ENCODE measurements around the gene MCTP1.

The MCTP1 gene

DNA sequence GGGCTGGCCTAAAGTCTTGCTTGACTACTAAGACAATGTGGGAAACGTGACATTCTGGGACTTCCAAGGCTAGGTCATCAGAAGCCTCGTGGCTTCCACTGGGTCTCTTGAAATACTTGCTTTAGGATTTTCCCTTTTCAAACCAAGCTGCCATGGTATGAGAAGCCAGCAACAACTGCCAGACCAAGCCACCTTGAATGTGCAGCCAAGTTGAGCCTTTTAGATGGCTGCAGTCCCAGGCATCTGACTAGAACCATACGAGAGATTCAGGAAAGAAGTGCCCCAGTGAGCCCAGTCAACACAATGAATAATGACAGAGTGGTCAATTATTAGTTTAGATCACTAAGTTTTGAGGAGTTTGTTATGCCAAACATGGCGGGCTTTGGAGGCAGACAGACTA lies 523.1 kb downstream of the MCTP1 start:
- H3K36me3 Mint-ChIP-seq (ENCODE audit: low read depth), result no peaks in the 10 kb centered on the region
- no peak overlapping the region for H3K27ac Mint-ChIP-seq
- H3K9me3 Mint-ChIP-seq, result no peaks in the 10 kb centered on the region
- no peak overlapping the region for H3K4me3 Mint-ChIP-seq
- peaks cover 10% of the 10 kb centered on the region for H3K27me3 Mint-ChIP-seq
- H3K4me1 Mint-ChIP-seq (ENCODE audit: low read depth), result no peaks in the 10 kb centered on the region

DNA sequence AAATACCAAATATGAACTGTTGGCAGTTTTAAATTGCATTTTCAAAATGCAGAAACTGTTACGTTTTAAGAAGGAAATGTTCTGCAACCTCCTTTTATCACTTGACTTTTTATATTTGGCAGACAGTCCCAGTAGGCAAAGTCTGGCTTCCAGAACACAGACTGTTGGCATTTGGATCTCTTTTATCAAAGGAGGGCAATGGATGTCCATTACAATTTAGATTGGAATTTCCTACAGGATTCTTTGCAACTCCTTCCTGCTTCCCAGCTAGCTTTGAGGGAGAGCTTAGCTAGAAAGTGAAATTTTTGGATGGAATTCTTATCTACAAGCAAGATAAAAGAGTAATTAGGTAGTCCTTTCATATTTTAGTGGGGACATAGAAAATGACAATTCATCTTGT lies 523.8 kb downstream of the MCTP1 start:
- H3K36me3 Mint-ChIP-seq (ENCODE audit: low read depth), result no peaks in the 10 kb centered on the region
- H3K4me1 Mint-ChIP-seq (ENCODE audit: low read depth), result no peaks in the 10 kb centered on the region
- H3K4me3 Mint-ChIP-seq, result no peak overlapping the region
- H3K9me3 Mint-ChIP-seq, result no peaks in the 10 kb centered on the region
- peaks cover 10% of the 10 kb centered on the region for H3K27me3 Mint-ChIP-seq
- no peak overlapping the region for H3K27ac Mint-ChIP-seq

DNA sequence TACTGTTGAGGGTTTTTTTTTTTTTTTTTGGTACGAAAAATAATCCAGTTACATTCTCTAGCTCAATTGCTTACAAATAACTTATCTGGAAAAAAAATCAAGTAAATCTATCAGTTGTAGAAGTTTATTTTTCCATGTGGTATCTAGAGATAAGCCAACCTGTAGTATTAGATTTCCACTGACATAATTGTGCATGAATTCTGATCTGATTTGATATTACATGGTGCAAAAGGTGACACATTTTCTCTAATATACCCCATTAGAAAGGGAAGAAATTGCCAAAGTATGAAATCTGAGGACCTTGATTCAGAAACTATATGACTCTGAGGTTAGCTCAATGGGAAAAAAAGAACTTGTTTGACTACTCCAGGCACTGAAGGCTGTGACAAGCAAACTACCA lies 524.9 kb downstream of the MCTP1 start:
- Mint-ChIP-seq H3K27ac (no peak overlapping the region), H3K4me1 (ENCODE audit: low read depth) (no peaks in the 10 kb centered on the region), H3K27me3 (peaks cover 7% of the 10 kb centered on the region), H3K9me3 (no peaks in the 10 kb centered on the region), H3K36me3 (ENCODE audit: low read depth) (no peaks in the 10 kb centered on the region), H3K4me3 (no peak overlapping the region)

- Mint-ChIP-seq H3K9me3 (no peaks in the 10 kb centered on the region), H3K4me1 (ENCODE audit: low read depth) (no peaks in the 10 kb centered on the region), H3K27ac (no peak overlapping the region), H3K4me3 (no peak overlapping the region), H3K27me3 (no peaks in the 10 kb centered on the region), H3K36me3 (ENCODE audit: low read depth) (no peaks in the 10 kb centered on the region)
These were observed 525.9 kb downstream of the MCTP1 start for GRCh38 chr5:94759022-94759421.

DNA sequence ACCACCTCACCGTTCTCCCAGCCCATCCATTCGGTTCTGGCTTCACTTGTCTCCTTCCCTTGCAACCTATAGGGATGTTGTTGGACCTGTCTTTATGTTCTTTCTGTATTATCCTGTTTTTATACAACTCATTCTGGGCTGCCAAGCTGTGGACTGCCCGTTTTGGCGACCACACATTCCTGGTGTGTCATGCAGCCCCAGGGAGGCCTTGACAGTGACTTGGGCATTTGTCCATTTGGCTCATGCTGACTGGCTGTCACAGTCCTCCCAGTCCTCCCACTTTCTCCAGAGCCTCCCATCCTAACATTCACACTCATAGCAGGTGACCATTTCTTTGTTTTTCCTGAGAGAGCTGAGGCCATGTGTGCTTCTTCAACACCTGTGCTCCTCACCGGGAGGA lies 530.1 kb downstream of the MCTP1 start:
- H3K9me3 Mint-ChIP-seq, result no peaks in the 10 kb centered on the region
- no peak overlapping the region for H3K27ac Mint-ChIP-seq
- H3K27me3 Mint-ChIP-seq, result peaks cover 5% of the 10 kb centered on the region
- no peaks in the 10 kb centered on the region for H3K4me1 Mint-ChIP-seq (ENCODE audit: low read depth)
- no peak overlapping the region for H3K4me3 Mint-ChIP-seq
- no peaks in the 10 kb centered on the region for H3K36me3 Mint-ChIP-seq (ENCODE audit: low read depth)

DNA sequence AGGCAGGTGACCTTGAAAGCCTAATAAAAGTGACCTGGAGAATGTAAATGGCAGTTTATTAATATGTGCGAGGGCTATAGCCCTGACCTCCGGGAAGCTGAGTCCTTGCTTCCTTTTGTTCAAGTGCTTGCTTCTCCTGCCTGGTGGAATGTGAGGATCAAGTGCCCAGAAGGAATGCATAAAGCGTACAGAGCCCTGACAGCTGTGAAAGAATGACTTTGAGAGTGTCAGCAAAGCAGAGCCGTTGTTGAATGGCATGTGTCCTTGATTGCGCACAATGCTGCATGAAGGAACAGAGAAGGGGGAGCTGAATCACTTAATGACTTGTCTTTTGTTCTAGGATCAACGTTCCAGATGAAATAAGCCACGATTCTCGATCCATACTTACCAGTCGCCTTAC lies 533.4 kb downstream of the MCTP1 start:
- no peak overlapping the region for H3K27ac Mint-ChIP-seq
- H3K4me3 Mint-ChIP-seq, result no peak overlapping the region
- peaks cover 15% of the 10 kb centered on the region for H3K4me1 Mint-ChIP-seq (ENCODE audit: low read depth)
- no peaks in the 10 kb centered on the region for H3K36me3 Mint-ChIP-seq (ENCODE audit: low read depth)
- H3K9me3 Mint-ChIP-seq, result no peaks in the 10 kb centered on the region
- peaks cover 5% of the 10 kb centered on the region for H3K27me3 Mint-ChIP-seq

DNA sequence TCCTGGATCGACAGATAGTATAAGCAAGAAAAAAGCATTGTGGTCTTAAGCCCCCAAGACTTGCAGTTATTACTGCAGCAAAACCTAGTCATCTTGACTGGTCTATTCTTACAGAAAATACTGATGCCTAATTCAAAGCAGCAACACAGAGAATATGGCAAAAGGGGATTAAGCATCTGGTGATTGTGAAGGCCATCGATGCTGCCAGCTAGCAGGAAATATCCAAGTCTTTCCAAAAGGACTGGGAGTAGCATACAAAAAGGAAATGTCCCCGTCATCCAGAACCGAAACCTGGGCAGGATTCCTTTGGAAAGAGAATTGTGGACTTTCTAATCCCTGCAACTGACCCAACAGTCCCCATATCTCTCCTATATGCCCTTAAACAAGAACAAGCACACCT lies 534.2 kb downstream of the MCTP1 start:
- no peak overlapping the region for H3K27ac Mint-ChIP-seq
- H3K9me3 Mint-ChIP-seq, result no peaks in the 10 kb centered on the region
- H3K4me1 Mint-ChIP-seq (ENCODE audit: low read depth), result peaks cover 22% of the 10 kb centered on the region
- no peaks in the 10 kb centered on the region for H3K36me3 Mint-ChIP-seq (ENCODE audit: low read depth)
- H3K27me3 Mint-ChIP-seq, result peaks cover 5% of the 10 kb centered on the region
- H3K4me3 Mint-ChIP-seq, result no peak overlapping the region

- H3K9me3 Mint-ChIP-seq, result no peaks in the 10 kb centered on the region
- peaks cover 27% of the 10 kb centered on the region for H3K4me1 Mint-ChIP-seq (ENCODE audit: low read depth)
- no peak overlapping the region for H3K27ac Mint-ChIP-seq
These were observed 535.9 kb downstream of the MCTP1 start for GRCh38 chr5:94749042-94749441.

DNA sequence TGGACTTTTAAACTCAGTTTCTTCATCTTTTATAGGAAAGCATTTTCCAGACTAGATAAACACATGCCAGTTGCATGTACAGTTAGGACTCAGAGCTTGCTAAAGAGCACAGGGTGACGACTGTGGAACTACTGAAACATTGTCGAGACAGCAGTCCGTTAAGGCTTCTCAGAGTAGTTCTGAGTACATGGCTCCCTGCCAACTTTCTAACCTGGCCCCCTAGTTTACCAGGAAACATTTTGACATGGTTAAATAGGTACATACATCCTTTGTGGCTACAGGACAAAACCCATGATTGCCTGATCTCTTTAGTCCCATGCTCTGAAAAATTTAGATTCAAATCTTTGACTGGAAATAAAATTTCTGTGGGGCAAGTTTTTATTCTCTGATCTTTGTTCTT lies 536.7 kb downstream of the MCTP1 start:
- Mint-ChIP-seq H3K27ac (no peak overlapping the region), H3K4me1 (ENCODE audit: low read depth) (peaks cover 27% of the 10 kb centered on the region), H3K4me3 (no peak overlapping the region), H3K27me3 (peaks cover 5% of the 10 kb centered on the region), H3K9me3 (no peaks in the 10 kb centered on the region), H3K36me3 (ENCODE audit: low read depth) (no peaks in the 10 kb centered on the region)

More at GRCh38 chr5:94749042-94749441, 535.9 kb downstream of the MCTP1 start:
- Mint-ChIP-seq H3K27me3 (peaks cover 5% of the 10 kb centered on the region), H3K4me3 (no peak overlapping the region), H3K36me3 (ENCODE audit: low read depth) (no peaks in the 10 kb centered on the region)

GRCh38 chr5:94747371-94747770 lies 537.5 kb downstream of the MCTP1 start:
- Mint-ChIP-seq H3K9me3 (no peaks in the 10 kb centered on the region), H3K4me3 (no peak overlapping the region), H3K36me3 (ENCODE audit: low read depth) (no peaks in the 10 kb centered on the region), H3K27ac (no peak overlapping the region), H3K4me1 (ENCODE audit: low read depth) (peaks cover 27% of the 10 kb centered on the region), H3K27me3 (peaks cover 8% of the 10 kb centered on the region)

DNA sequence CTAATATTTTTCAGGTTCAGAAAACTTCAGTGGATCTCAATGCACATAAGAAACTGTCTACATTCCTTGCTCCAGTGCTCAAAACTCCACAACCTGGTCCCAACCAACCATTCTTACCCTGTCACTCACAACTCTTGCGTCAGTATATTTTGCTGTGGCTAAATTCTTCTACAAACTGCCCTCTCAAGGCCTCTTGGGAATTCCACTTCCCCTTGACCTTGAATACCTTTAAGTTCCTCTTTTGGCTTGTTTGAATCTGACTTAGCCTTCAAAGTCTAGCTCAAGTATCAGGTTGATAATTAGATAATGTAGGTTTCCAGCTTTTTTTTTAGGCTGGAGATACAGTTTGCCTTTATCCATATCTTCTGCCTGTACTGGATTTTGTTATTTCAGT lies 538.2 kb downstream of the MCTP1 start:
- Mint-ChIP-seq H3K9me3 (no peaks in the 10 kb centered on the region), H3K4me3 (no peak overlapping the region), H3K36me3 (ENCODE audit: low read depth) (no peaks in the 10 kb centered on the region), H3K27me3 (peaks cover 8% of the 10 kb centered on the region), H3K27ac (no peak overlapping the region), H3K4me1 (ENCODE audit: low read depth) (peaks cover 27% of the 10 kb centered on the region)

DNA sequence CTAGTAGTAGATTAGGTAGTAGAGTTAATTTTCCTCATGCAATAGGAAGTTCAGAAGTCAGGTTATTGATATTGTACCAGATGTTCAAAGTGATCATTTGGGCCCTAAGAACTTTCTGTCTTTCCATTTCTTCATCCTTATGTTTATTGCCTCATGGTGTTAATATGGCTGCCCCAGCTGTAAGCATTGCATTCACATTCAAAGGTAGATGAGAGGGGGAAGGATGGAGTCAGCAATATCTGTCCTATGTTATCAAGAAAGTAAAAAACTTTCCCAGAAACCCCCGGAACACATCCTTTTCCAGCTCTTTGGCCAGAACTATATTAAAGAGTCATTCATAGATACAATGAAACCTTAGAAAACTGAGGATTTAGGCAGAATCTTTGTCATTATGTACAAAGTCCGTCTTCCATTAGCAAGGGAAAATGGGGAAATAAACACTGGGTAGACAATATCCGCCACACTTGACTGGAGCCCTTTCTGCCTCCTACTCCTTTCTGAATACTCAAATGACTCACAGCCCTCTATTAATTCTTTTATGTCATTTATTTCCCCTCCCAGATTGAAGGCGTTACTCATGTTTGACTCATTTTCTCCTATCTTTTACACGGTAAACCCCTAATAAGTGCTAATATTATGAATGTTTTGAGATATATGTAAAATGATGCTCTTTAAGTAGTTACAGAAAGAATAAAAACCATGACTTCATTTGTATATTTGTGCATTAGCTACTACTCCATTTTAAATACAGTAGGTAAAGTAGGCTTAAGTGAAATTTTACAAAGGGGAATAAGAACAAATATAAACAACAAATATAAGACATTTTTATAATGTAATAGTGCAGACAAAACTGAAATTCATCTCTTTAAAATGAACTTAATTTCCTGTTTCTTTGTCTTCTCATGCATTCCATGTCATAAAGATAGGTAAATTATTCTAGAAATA lies 538.8 kb downstream of the MCTP1 start:
- peaks cover 27% of the 10 kb centered on the region for H3K4me1 Mint-ChIP-seq (ENCODE audit: low read depth)
- H3K27me3 Mint-ChIP-seq, result peaks cover 8% of the 10 kb centered on the region
- peak overlapping the region; percentile 13 for H3K27ac Mint-ChIP-seq
- no peaks in the 10 kb centered on the region for H3K9me3 Mint-ChIP-seq
- no peak overlapping the region for H3K4me3 Mint-ChIP-seq
- no peaks in the 10 kb centered on the region for H3K36me3 Mint-ChIP-seq (ENCODE audit: low read depth)

DNA sequence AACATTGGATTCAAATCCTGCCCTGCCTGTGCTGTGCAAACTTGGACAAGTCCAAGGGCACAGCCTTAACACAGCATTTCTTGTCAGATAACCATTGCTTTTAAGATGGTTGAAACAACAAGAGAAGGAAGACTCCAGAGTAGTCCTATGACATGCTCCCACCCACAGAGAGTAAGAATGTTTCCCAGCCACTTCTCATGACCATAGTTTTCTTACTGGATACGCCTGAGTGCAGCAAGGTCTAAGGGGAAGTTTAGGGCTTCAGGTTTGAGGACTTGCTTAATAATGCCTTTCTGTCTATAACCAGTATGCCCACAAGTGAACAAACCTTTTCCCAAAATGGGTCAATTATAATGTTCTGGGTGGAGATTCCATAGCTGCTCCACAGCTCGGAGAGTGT lies 540.0 kb downstream of the MCTP1 start:
- no peak overlapping the region for H3K4me3 Mint-ChIP-seq
- H3K9me3 Mint-ChIP-seq, result no peaks in the 10 kb centered on the region

GRCh38 chr5:94742852-94743251 lies 542.0 kb downstream of the MCTP1 start:
- Mint-ChIP-seq H3K9me3 (no peaks in the 10 kb centered on the region), H3K36me3 (ENCODE audit: low read depth) (no peaks in the 10 kb centered on the region), H3K27ac (no peak overlapping the region), H3K4me1 (ENCODE audit: low read depth) (peaks cover 18% of the 10 kb centered on the region), H3K27me3 (peaks cover 3% of the 10 kb centered on the region), H3K4me3 (no peak overlapping the region)

More for the DNA sequence above, 540.0 kb downstream of the MCTP1 start:
- H3K27ac Mint-ChIP-seq, result no peak overlapping the region
- peaks cover 3% of the 10 kb centered on the region for H3K27me3 Mint-ChIP-seq
- no peaks in the 10 kb centered on the region for H3K36me3 Mint-ChIP-seq (ENCODE audit: low read depth)
- peaks cover 27% of the 10 kb centered on the region for H3K4me1 Mint-ChIP-seq (ENCODE audit: low read depth)

DNA sequence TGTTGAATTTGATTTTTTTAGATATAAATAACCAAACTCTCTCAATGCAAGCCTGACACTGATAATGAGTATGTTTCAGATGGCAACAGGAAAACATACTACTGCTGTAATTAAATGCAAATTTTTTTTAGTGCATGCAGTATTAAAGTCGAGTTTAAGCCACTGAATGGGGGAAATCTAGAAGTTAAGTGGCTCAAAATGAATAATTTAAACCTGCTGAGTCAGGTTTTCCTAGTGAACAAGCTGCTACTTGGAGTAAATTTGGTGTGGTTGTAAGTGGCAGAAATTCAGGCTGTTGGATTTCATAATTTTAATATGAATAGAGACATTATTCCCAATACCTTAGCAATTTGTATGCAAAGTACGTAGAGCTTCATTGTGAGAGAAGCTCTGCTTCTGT lies 544.6 kb downstream of the MCTP1 start:
- peaks cover 3% of the 10 kb centered on the region for H3K27me3 Mint-ChIP-seq
- H3K4me1 Mint-ChIP-seq (ENCODE audit: low read depth), result peaks cover under 1% of the 10 kb centered on the region
- H3K36me3 Mint-ChIP-seq (ENCODE audit: low read depth), result no peaks in the 10 kb centered on the region
- H3K4me3 Mint-ChIP-seq, result no peak overlapping the region
- no peaks in the 10 kb centered on the region for H3K9me3 Mint-ChIP-seq
- no peak overlapping the region for H3K27ac Mint-ChIP-seq

DNA sequence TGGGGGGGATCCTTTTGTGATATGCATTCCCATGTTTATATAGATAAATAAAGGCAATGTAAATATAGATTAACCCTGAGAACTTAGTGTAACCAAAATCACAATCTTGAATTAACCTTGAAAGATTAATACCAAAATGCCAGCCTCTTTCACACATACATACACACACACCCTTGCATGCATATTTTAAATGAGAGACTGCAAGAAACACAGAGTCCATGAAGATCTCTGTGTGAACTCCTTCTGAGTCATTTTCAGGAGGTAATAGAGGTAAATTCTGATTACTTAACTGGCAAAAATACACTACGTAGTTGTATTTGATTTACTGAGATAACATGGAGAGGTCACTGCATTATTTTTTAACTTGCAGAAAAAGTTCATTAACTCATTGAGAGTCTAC lies 548.4 kb downstream of the MCTP1 start:
- H3K4me1 Mint-ChIP-seq (ENCODE audit: low read depth), result no peaks in the 10 kb centered on the region

More for the DNA sequence above, 548.4 kb downstream of the MCTP1 start:
- H3K27ac Mint-ChIP-seq, result no peak overlapping the region
- H3K27me3 Mint-ChIP-seq, result no peaks in the 10 kb centered on the region
- H3K9me3 Mint-ChIP-seq, result no peaks in the 10 kb centered on the region
- H3K36me3 Mint-ChIP-seq (ENCODE audit: low read depth), result no peaks in the 10 kb centered on the region
- no peak overlapping the region for H3K4me3 Mint-ChIP-seq

All from stimulated activated naive CD8-positive, alpha-beta T cell treated with anti-CD3 and anti-CD28 coated beads, Interleukin-15, Interleukin-2, amounts not matched to agents 100 ng/mL and 50 ng/mL, for 24 hours (primary cell).